Measurements from ENCODE around the gene ABCB7. TPM values are rescaled to one million over a fixed set of nuclear protein-coding genes. Genes with fewer than 3 reads are reported as not detected.

Gene ABCB7
- total RNA-seq, 1 donor = 25.6 TPM

DNA sequence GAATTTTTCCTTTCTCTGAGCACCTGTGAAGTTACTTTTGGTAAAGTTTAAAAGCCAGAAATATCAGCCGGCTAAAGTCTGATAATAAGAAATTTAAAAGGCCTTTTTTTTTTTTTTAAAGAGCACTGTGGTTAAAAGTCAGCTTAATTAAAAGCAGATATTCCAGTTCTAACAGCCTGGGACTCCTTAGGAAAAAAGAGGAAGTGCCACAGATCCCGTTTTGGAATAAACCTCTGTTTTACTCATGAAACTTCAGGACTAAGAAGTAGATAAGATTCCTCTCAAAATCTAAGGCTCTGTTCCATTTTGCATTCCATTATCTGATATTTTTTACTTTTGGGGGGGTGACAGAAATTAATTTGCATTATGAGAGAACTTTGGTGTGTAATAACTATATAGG lies 37.8 kb downstream of the ABCB7 start:
- no peaks in the 10 kb centered on the region for H3K27me3 ChIP-seq (ENCODE audit: insufficient read depth, low read length)

DNA sequence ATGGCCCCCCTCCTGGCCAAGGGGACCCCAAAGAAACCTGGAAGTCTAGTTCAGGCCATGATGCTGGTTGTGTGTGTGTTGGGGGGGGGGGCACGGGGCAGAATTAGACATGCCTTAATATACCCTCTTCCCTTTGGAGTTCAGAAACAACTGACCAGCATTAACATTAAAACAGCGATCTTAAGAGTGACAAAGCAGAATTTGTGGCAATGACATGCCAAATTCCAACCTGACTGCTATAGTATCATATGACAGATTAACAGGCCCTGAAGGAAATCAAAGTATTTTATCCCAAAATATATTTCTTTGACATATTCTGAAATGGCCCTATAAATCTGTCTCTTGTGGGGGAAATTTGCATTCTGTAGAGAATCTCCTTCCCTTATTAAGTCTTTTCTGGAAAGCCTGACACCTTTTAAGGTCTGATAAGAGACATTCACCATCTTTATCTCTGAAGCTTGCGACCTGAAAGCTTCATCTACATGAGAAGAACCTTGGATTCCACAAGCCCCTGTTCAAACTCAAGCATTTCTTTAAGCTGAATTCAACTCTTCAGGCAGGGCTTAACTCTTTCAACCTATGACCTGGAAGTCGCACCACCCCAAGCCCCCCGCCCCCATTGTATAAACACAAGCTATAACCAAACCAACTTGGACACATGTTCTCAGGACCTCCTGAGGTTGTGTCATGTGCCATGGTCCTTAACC lies 40.2 kb downstream of the ABCB7 start:
- no peaks in the 10 kb centered on the region for H3K27me3 ChIP-seq (ENCODE audit: insufficient read depth, low read length)
- no peaks in the 10 kb centered on the region for H3K4me1 ChIP-seq (ENCODE audit: insufficient read depth, low read length)
- no peaks in the 10 kb centered on the region for H3K9me3 ChIP-seq (ENCODE audit: low read depth, low read length)
- H3K4me3 ChIP-seq (ENCODE audit: low read length) = no peak overlapping the region

More for the DNA sequence above, 37.8 kb downstream of the ABCB7 start:
- Histone ChIP-seq H3K4me1 (ENCODE audit: insufficient read depth, low read length) (no peaks in the 10 kb centered on the region), H3K9me3 (ENCODE audit: low read depth, low read length) (no peaks in the 10 kb centered on the region), H3K4me3 (ENCODE audit: low read length) (no peak overlapping the region)

DNA sequence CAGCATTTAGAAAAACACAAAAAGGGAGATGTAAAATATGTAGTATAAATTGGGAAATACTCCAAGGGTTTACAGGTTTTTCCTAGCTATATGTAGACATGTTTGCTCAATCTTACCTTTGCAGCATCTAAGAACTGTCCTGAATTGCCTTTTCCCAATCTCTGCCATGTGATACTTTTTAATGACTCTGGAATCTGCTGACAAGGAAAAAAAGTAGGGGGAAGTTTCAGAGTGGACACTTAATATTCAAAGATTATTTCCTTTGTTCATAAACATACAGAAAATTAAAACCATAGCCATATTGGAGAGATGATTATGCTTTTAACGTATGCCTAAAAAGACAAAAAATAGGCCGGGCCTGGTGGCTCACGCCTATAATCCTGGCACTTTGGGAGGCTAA lies 41.4 kb downstream of the ABCB7 start:
- H3K4me1 ChIP-seq (ENCODE audit: insufficient read depth, low read length) = no peaks in the 10 kb centered on the region
- no peaks in the 10 kb centered on the region for H3K27me3 ChIP-seq (ENCODE audit: insufficient read depth, low read length)
- no peak overlapping the region for H3K4me3 ChIP-seq (ENCODE audit: low read length)
- H3K9me3 ChIP-seq (ENCODE audit: low read depth, low read length) = no peaks in the 10 kb centered on the region

DNA sequence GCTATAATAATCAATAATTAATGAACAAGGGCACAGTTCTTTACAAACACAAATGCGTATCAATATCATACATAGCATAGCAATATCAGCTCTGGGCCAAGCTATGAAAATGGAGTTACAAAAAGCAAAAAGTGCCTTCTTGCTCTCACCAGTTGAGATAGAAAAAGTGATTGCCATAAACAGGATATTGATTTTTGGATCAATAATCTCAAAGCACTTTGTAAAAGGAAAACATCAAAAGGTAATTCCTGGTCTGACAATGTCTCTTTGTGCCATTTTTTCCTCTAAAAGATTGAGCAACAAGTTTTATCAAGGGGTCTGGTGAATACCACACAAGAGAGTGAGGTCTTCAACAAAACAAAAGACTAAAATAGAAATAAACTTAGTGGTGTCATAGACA lies 42.4 kb downstream of the ABCB7 start:
- H3K27me3 ChIP-seq (ENCODE audit: insufficient read depth, low read length) = no peaks in the 10 kb centered on the region
- no peaks in the 10 kb centered on the region for H3K4me1 ChIP-seq (ENCODE audit: insufficient read depth, low read length)
- no peaks in the 10 kb centered on the region for H3K9me3 ChIP-seq (ENCODE audit: low read depth, low read length)
- no peak overlapping the region for H3K4me3 ChIP-seq (ENCODE audit: low read length)

DNA sequence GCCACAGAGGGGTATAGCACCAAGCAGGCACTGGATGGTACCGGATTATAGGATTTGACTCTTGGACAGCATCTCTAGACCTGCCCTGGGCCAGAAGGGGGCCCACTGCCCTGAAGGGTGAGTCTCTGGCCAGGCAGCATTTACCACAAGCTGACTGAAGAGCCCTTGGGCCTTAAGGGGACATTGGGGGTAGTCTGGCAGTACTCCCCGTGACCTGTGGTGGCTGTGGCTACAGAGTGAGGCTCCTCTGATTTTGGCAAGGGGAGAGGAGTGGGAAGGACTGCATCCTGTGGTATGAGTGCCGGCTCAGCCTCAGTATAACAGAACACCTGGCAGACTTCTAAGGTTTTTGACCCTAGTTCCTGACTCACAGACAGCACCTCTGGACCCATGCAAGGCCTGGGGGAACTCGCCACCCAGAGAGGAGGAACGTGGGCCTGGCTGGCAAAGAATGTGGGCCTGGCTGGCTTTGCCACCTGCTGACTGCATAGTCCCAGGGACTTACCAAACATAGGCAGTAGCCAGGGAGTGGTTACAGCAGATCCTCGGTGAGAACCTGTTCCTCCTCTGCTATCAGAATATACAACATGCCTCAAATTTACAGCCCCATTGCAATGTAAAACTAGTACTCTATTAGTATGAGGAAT lies 48.1 kb downstream of the ABCB7 start:
- H3K27me3 ChIP-seq (ENCODE audit: insufficient read depth, low read length) = no peaks in the 10 kb centered on the region
- H3K4me1 ChIP-seq (ENCODE audit: insufficient read depth, low read length) = no peaks in the 10 kb centered on the region
- no peaks in the 10 kb centered on the region for H3K9me3 ChIP-seq (ENCODE audit: low read depth, low read length)
- no peak overlapping the region for H3K4me3 ChIP-seq (ENCODE audit: low read length)

DNA sequence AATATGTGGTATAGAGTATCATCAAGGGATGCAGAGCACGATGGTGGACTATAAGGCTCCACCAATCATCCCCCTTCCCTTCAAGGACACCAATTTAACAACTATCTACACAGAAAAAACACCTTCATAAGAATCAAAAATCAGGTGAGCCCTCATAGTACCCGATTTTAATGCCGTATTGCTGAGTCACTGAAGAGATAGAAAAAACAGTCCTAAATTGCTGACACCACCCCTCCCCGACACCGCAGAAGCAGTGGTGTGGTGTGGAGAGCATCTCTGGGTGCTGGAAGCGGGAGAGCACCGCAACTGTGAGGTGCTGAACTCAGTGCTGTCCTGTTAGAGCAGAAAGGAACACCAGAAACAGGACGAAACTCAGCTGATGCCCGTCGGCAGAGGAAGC lies 49.3 kb downstream of the ABCB7 start:
- H3K4me1 ChIP-seq (ENCODE audit: insufficient read depth, low read length) = no peaks in the 10 kb centered on the region
- no peak overlapping the region for H3K4me3 ChIP-seq (ENCODE audit: low read length)

DNA sequence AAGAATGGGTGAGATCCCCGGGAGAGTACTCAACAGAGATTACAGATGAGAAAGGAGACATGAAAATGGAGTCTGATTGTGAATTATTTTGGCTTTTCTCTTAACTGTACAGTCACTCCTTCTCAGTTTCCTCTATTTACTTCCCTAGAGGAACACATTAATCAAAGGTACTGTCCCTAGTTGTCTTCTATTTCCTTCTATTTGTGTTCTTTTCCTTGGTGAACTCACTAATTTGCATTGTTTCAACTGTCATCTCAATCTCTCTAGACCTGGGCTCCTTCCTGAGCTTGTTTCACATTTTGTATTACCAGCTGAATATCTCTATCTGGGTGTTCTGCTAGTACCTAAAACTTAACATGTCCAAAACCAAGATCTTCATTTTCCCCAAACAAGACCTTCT lies 59.8 kb downstream of the ABCB7 start:
- no peaks in the 10 kb centered on the region for H3K4me1 ChIP-seq (ENCODE audit: insufficient read depth, low read length)
- H3K4me3 ChIP-seq (ENCODE audit: low read length) = no peak overlapping the region

More for the DNA sequence above, 49.3 kb downstream of the ABCB7 start:
- Histone ChIP-seq H3K27me3 (ENCODE audit: insufficient read depth, low read length) (no peaks in the 10 kb centered on the region), H3K9me3 (ENCODE audit: low read depth, low read length) (no peaks in the 10 kb centered on the region)

DNA sequence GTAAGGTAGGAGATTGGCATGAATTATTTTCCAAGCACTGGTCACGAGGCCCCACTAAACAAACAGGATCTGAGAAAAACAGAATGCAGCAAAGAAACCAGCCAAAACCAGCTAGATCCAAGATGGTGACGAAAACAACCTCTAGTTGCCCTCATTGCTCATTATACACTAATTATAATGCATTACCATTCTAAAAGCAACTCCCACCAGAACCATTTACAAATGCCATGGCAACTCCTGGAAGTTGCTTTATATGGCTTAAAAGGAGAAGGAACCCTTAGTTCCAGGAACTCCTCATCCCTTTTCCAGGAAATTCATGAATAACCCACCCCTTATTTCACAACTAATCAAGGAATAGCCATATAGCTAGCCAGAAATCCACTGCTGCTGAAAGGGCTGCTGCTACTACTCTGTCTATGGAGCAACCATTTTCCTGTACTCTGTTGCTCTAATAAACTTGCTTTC lies 69.3 kb downstream of the ABCB7 start:
- H3K27me3 ChIP-seq (ENCODE audit: insufficient read depth, low read length) = no peaks in the 10 kb centered on the region
- H3K4me1 ChIP-seq (ENCODE audit: insufficient read depth, low read length) = no peaks in the 10 kb centered on the region
- H3K9me3 ChIP-seq (ENCODE audit: low read depth, low read length) = no peaks in the 10 kb centered on the region
- no peak overlapping the region for H3K4me3 ChIP-seq (ENCODE audit: low read length)

More for the DNA sequence above, 59.8 kb downstream of the ABCB7 start:
- no peaks in the 10 kb centered on the region for H3K9me3 ChIP-seq (ENCODE audit: low read depth, low read length)
- H3K27me3 ChIP-seq (ENCODE audit: insufficient read depth, low read length) = no peaks in the 10 kb centered on the region

DNA sequence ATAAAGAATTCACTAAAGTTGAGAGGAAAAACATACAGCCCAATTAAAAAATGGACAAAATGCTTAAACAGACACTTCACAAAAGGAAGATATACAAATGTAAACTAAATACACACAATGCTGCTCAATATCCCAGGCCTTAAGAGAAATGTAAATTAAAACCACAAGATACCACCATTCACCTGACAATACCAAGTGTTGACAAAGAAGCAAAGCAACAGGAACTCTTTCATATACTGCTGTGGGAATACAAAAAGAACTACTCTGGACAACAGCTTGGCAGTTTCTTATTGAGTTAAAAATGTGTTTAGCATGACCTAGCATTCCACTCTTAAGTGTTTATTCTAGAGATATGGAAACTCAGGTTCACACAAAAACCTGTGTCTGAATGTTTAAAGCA lies 71.3 kb downstream of the ABCB7 start:
- H3K9me3 ChIP-seq (ENCODE audit: low read depth, low read length) = no peaks in the 10 kb centered on the region
- H3K4me1 ChIP-seq (ENCODE audit: insufficient read depth, low read length) = no peaks in the 10 kb centered on the region
- H3K4me3 ChIP-seq (ENCODE audit: low read length) = no peak overlapping the region
- H3K27me3 ChIP-seq (ENCODE audit: insufficient read depth, low read length) = no peaks in the 10 kb centered on the region

DNA sequence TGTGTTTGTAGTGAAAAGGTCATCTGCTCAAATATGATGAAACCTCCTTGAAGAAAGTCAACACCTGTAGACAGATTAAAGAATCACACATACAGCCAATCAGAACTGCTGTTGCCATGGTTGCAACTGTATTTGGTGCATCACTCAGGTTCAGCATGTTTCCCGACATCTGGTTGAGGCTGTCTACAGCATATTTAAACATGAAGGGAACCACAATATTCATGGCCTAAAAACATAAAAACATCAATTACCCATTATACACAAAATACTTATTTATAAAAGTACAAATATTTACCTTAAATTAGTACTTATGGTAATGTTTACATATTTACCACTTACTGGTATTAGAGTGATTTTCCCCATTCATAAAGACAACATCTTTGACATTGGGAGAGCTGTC lies 79.7 kb downstream of the ABCB7 start:
- Histone ChIP-seq H3K4me1 (ENCODE audit: insufficient read depth, low read length) (no peaks in the 10 kb centered on the region), H3K27me3 (ENCODE audit: insufficient read depth, low read length) (no peaks in the 10 kb centered on the region), H3K4me3 (ENCODE audit: low read length) (no peak overlapping the region), H3K9me3 (ENCODE audit: low read depth, low read length) (no peaks in the 10 kb centered on the region)

DNA sequence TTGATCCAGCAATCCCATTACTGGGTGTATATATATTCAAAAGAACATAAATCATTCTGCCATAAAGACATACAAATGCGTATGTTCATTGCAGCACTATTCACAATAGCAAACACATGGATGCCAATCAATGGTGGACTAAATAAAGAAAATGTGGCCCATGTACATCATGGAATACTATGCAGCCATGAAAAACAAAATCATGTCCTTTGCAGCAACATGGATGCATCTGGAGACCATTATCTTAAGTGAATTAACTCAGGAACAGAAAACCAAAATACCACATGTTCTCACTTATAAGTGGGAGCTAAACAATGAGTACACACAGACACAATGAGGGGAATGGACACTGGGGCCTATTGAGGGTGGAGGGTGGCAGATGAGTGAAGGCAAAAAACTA lies 81.6 kb downstream of the ABCB7 start:
- H3K9me3 ChIP-seq (ENCODE audit: low read depth, low read length) = no peaks in the 10 kb centered on the region
- no peak overlapping the region for H3K4me3 ChIP-seq (ENCODE audit: low read length)
- H3K4me1 ChIP-seq (ENCODE audit: insufficient read depth, low read length) = no peaks in the 10 kb centered on the region
- H3K27me3 ChIP-seq (ENCODE audit: insufficient read depth, low read length) = no peaks in the 10 kb centered on the region

DNA sequence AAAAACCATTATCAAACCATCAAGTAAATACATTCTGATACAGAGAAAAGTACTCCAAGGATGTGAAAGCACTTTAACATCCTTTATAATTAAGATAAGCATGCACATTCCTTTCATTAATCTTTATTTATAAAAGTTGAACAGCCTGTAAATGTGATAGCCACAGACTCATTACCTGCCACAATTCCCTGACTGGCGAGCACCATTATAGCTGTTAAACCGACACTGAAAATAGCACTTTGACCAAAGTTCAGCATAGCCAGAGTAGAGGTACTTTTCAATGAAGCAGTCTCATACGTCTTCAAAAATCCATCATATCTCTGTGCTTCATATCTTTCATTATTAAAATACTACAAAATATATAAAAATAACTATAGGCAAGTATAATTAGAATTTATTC lies 84.7 kb downstream of the ABCB7 start:
- H3K9me3 ChIP-seq (ENCODE audit: low read depth, low read length) = no peaks in the 10 kb centered on the region
- H3K4me1 ChIP-seq (ENCODE audit: insufficient read depth, low read length) = no peaks in the 10 kb centered on the region
- H3K4me3 ChIP-seq (ENCODE audit: low read length) = no peak overlapping the region
- H3K27me3 ChIP-seq (ENCODE audit: insufficient read depth, low read length) = no peaks in the 10 kb centered on the region

DNA sequence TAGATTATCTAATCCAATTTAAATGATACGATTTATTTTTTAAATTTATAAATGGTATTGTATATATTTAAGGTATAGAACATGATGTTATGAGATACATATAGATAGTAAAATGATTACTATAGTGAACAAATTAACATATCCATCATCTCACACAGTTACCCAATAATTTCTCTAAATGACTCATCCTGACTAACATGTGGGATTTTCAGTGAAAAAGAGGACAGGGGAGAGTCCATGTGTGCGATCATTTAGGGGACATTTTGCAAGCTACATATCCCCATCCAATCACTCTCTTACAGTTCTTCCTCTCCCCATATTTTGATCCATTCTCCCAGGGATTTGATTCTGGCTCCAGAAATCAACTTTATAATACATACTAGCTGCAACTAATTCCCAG lies 88.2 kb downstream of the ABCB7 start:
- Histone ChIP-seq H3K4me1 (ENCODE audit: insufficient read depth, low read length) (no peaks in the 10 kb centered on the region), H3K27me3 (ENCODE audit: insufficient read depth, low read length) (no peaks in the 10 kb centered on the region), H3K9me3 (ENCODE audit: low read depth, low read length) (no peaks in the 10 kb centered on the region), H3K4me3 (ENCODE audit: low read length) (no peak overlapping the region)

DNA sequence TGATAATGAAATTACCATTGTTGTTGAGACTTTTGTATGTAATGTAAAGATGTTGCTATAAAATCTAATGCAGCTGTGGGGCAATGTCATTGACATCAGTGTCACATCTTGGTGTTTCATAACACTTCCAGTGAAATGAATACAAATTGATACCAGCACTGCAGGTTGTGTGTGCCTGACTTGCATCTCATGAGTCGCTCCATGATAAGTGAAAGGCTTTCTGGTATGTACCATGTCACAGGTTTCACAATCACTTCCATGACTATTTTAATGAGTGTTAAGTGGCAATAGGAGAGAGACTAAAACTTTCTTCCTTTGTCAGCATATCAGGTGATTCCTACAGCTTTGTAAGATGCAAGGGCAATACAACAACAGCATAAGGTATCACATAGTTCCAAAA lies 94.4 kb downstream of the ABCB7 start:
- H3K27me3 ChIP-seq (ENCODE audit: insufficient read depth, low read length) = no peaks in the 10 kb centered on the region
- H3K9me3 ChIP-seq (ENCODE audit: low read depth, low read length) = no peaks in the 10 kb centered on the region
- no peaks in the 10 kb centered on the region for H3K4me1 ChIP-seq (ENCODE audit: insufficient read depth, low read length)
- H3K4me3 ChIP-seq (ENCODE audit: low read length) = no peak overlapping the region

DNA sequence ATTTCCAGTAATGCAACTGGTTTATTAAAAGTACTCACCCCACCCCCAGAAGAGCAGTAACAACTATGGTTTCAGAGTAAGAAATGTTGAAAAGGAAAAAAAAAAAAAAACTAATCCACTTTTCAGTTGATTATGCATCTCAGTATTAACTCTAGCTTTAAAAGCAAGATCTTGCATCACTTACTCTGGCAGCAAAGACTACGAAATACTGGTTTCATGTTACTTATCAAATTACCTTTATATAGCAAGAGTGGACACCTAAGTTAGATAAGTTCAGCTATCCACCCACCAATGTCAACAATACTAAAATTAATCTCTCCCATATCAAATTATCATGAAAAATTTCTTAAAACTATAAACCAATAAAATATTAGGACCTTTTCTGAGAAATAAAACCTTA lies 105.0 kb downstream of the ABCB7 start:
- no peaks in the 10 kb centered on the region for H3K9me3 ChIP-seq (ENCODE audit: low read depth, low read length)
- no peaks in the 10 kb centered on the region for H3K27me3 ChIP-seq (ENCODE audit: insufficient read depth, low read length)
- H3K4me3 ChIP-seq (ENCODE audit: low read length) = no peak overlapping the region
- no peaks in the 10 kb centered on the region for H3K4me1 ChIP-seq (ENCODE audit: insufficient read depth, low read length)

DNA sequence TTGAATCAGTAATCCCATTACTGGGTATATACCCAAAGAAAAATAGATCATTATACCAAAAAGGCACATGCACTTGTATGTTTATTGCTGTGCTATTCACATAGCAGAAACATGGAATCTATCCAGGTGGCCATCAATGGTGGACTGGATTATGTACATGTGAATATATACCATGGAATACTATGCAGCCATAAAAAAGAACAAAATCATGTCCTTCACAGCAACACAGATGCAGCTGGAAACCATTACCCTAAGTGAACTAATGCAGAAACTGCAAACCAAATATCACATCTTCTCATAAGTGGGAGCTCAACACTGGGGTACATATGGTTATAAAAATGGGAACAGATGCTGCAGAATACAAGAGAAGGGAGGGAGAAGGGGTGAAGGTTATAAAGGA lies 110.7 kb downstream of the ABCB7 start:
- Histone ChIP-seq H3K27me3 (ENCODE audit: insufficient read depth, low read length) (no peaks in the 10 kb centered on the region), H3K4me3 (ENCODE audit: low read length) (no peak overlapping the region), H3K9me3 (ENCODE audit: low read depth, low read length) (no peaks in the 10 kb centered on the region), H3K4me1 (ENCODE audit: insufficient read depth, low read length) (no peaks in the 10 kb centered on the region)

Data from mononuclear cell (primary cell).